ENCODE measurements around the gene MAST4. TPM values are rescaled to one million over a fixed set of nuclear protein-coding genes. Genes with fewer than 3 reads are reported as not detected.

Gene MAST4
- total and polyA plus RNA-seq, 2 of the 13 experiments (the other 11 are each of a cell fraction or from before 2014, with no cell fraction given), result 3.4 to 3.7 TPM

- TF ChIP-seq RARG (CRISPR knock-in tag; IDR thresholded peaks at IDR 0.05; ENCODE audit: low read depth) (no peak), CAMTA2 (CRISPR knock-in tag; IDR thresholded peaks at IDR 0.05; ENCODE audit: borderline replicate concordance) (no peak), ATAD3A (CRISPR knock-in tag; IDR thresholded peaks at IDR 0.05) (no peak), TCF7L2 (IDR thresholded peaks at IDR 0.05; ENCODE audit: low read depth, low read length) (no peak), TEAD3 (CRISPR knock-in tag; optimal IDR thresholded peaks at IDR 0.05; ENCODE audit: borderline replicate concordance) (peak; percentile 10), ZNF275 (CRISPR knock-in tag; IDR thresholded peaks at IDR 0.05; ENCODE audit: borderline replicate concordance) (no peak), GABPA (IDR thresholded peaks at IDR 0.05; ENCODE audit: low read depth, low read length) (no peak), GABPA (CRISPR knock-in tag; IDR thresholded peaks at IDR 0.05; ENCODE audit: low read depth) (0 out of 2 replicates have a peak, but pooled peaks have one; percentile 31), MLX (CRISPR knock-in tag; IDR thresholded peaks at IDR 0.05) (no peak; the same call in 1 of the 2 replicates), KDM4B (CRISPR knock-in tag; IDR thresholded peaks at IDR 0.05) (no peak), JDP2 (CRISPR knock-in tag; IDR thresholded peaks at IDR 0.05; ENCODE audit: borderline replicate concordance) (no peak), RFX5 (IDR thresholded peaks at IDR 0.05; ENCODE audit: low read depth, low read length) (no peak), HIVEP1 (CRISPR knock-in tag; IDR thresholded peaks at IDR 0.05) (no peak), KAT7 (CRISPR knock-in tag; IDR thresholded peaks at IDR 0.05; ENCODE audit: borderline replicate concordance) (no peak), ZNF225 (CRISPR knock-in tag; IDR thresholded peaks at IDR 0.05) (no peak), TAF1 (CRISPR knock-in tag; IDR thresholded peaks at IDR 0.05) (peak; percentile 52), ZNF772 (CRISPR knock-in tag; IDR thresholded peaks at IDR 0.05) (no peak), HNRNPUL1 (IDR thresholded peaks at IDR 0.05; ENCODE audit: low read depth, low read length) (no peak), ZNF713 (CRISPR knock-in tag; IDR thresholded peaks at IDR 0.05) (no peak), USF2 (IDR thresholded peaks at IDR 0.05; ENCODE audit: low read depth, low read length) (no peak), USF2 (CRISPR knock-in tag; IDR thresholded peaks at IDR 0.05; ENCODE audit: borderline replicate concordance) (no peak), CREM (IDR thresholded peaks at IDR 0.05) (peak; percentile 35; the same call in 1 of the 2 replicates), CREM (CRISPR knock-in tag; IDR thresholded peaks at IDR 0.05) (no peak), ZNF512B (CRISPR knock-in tag; IDR thresholded peaks at IDR 0.05; ENCODE audit: borderline replicate concordance) (no peak), GPN1 (CRISPR knock-in tag; IDR thresholded peaks at IDR 0.05; ENCODE audit: borderline replicate concordance) (no peak), ZNF251 (CRISPR knock-in tag; IDR thresholded peaks at IDR 0.05) (no peak)
These were observed 407.9 kb downstream of the MAST4 start (continued) for GRCh38 chr5:67003935-67004729.

Data from HepG2 (cell line).